NK-92 (cell line): ENCODE results near the gene AGBL4.

Experiments used
- DNase-seq: peaks from one replicate; lab custom pipeline; 2025; ENCODE audit not compliant: unreplicated experiment; lab: John Stamatoyannopoulos, UW

The AGBL4 gene

GRCh38 chr1:48740621-48741020, 1283.1 kb downstream of the AGBL4 start:
- DNase-seq = no peak

DNA sequence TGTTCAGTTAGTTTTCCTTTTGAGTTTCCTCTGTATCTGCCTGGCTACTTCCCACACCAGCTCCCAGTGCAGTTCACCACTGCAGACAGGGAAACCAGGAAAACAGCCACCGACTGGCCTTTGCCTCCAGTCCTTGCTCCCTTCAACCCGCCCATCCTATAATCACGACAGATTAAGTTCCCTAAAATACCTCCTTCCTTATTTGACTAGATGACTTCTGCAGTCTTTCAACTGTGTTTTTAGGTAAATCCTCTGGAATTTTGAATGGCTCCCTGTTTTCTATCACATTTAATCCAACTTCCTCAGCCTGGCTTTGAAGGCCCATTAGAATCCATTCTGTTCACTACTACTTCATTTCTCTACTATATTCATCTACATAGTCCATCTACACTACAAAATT, 1284.7 kb downstream of the AGBL4 start:
- DNase-seq = no peak

DNA sequence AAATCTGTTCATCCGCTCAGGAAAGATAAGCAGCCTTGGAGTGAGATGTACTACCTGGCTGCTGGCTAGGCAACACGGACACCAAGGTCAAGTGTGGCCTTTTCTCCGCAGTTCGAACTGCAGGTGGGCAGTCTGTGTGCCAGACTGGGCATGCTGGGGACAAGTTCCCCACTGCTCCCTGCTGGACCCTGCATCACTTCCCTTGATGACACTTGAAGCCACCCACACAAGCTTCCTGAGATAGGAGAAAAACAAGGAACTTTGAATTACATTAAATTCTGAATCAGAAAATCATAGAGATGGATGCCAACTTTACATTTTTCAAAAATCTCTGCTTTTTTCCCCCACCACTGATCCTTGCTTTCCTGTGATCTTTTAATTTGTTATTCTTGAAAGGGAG, 1285.4 kb downstream of the AGBL4 start:
- no peak for DNase-seq

DNA sequence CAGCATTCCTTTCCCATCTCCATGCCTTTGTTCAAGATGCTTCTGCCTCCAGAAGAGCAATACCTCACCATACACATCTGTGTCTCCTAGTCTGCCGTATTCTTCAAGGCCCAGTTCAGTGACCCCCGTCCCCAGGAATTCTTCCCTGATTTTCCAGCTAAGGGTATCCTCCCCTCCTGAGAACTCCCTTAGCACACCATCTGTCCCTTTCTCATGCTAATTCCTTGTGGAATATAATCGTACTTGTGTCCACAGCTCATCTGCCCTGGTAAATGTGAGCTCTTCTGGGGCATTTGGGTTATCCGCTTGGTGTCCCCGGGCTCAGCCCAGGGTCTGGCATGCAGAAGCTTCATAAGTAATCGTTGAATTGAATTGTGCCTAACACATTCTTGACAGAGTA, 1288.0 kb downstream of the AGBL4 start:
- no peak for DNase-seq

DNA sequence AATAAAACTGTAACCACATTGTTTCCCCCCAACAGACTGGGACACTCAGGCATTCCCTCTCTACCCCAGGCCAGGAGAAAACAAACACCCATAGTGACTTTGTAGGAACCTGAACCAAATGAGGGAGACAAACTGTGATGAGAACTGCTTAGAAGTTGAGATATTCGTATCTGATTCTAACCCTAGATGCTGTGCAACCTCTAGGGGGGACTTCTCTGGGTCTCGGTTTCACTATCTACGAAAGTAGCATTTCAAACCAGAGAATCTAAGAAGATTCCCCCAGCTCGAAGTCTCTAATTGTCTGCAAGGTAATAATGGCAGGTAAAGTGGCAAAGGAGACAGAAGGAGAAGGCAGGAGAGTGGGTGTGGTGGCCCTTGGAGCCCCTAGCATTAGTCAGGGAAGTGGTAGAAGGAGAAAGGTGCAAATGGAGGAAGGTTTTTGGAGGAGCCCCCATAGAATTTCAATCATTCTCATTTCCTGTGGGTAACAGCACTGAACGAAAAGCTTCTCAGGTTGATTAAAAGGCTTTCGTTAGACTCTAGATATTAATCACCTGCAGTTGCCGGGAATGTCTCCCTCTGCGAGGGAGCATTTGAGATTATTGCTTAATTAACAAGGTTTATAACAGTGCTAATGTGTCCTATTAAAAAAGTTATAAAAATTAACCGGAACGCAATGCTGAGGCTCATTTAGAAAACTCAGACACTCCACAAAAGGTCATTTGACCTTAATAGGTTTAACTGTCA, 1293.4 kb downstream of the AGBL4 start:
- no peak for DNase-seq

DNA sequence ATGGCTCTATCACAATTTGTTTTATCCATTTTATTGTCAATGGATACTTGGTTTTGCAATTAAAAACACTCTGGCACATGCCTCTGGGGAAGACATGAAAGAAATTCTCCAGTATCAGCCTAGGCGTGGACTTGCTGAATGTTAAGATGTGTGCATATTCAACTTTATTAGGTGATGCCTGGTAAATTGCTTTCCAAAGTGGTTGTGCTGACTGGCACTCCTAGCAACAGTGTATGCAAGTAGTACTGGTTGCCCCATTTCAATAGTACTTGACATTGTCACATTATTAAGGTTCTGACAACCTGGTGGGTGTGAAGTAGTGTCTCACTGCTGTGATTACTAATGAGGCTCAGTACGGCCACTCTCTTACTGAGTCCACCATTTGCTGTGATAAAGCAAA, 1295.2 kb downstream of the AGBL4 start:
- DNase-seq = no peak

DNA sequence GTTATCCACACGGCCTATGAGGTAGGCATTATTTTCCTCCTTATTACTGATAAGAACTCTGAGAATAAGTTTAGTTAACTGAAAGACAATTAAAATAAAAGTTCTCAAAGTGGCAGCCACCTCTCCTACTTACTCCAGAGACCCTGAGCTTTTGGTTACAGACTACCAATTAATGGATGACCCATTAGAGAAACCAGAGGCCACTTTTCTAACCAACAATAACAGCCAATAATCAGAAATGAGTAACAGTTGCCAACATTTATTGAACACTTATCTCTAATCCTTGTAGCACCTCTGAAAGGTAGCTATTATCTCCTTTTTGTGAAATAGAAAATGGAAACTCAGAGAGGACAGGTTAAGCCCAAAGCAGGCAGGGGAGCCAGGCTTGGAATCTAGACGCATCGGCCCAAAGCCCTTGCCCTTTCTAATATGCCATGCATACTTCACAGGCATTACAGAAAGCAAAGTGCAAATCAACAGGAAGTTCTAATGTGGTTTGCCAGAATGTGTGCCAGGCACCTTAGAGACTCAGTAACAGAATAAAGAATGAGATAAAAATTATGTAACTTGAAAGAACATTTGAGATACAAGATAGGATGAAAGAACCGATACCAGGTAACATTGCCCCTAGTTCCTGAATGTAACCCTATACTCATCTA, 1297.1 kb downstream of the AGBL4 start:
- DNase-seq = no peak

GRCh38 chr1:48726139-48726538, 1297.6 kb downstream of the AGBL4 start:
- DNase-seq = no peak

GRCh38 chr1:48725341-48726046, 1298.3 kb downstream of the AGBL4 start:
- no peak for DNase-seq

DNA sequence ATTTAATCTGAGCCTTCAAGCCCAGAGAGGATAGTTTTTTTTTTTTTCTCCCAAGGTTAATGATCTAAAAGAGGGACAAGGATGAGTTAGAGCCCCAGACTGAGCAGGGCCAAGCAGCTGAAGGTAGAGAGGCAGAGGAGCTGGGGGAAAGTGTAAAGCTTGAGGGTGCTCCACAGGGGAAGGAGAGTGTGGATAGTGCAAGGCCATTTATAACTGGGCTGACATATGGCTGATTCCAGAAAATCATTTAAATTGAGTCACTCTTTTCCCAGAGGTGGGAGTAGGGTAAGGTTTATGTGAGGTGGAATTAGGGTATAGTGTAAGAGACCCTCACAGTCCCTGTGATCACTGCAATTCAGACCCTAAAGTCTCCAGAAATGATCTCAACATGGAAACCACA, 1302.8 kb downstream of the AGBL4 start:
- no peak for DNase-seq

DNA sequence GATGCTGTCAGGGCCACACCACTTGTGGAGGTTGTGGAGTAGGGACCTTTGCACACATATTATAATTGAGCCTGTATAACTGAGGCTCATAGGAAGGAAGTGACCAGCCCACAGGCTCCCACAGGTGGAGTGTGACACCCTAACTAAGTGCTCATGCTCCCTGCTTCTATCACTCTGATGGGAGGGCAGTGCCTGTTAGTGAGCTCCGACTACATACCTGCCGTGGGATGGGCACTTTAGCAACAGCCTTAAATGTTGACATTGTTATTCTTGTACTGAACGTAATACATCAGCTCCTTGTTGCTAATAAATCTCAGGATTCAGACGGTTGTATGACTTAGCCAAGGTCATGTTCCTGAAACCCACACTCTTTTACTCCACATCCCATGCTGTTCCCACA, 1305.0 kb downstream of the AGBL4 start:
- DNase-seq = no peak

- no peak for DNase-seq
These were observed 1305.6 kb downstream of the AGBL4 start for GRCh38 chr1:48718116-48718630.

DNA sequence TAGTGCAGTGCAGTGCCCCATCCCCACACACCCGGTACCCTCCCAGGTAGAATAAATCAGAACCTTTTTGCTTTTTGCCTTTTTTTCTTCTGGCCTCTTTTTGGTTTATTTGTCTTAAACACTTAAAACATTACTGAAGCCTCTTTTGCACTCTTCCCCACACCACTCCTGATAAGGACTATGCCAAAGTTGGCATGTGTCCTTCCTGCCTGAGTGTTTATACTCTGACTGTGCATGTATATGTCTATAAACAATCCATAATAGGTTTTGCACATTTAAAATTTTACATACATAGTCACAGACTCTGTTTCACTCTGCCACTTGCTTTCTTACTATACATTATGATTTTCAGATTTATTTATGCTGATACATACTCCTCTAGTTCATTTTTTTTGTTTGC, 1306.7 kb downstream of the AGBL4 start:
- no peak for DNase-seq

- no peak for DNase-seq
These were observed 1307.8 kb downstream of the AGBL4 start for GRCh38 chr1:48715921-48716320.

DNA sequence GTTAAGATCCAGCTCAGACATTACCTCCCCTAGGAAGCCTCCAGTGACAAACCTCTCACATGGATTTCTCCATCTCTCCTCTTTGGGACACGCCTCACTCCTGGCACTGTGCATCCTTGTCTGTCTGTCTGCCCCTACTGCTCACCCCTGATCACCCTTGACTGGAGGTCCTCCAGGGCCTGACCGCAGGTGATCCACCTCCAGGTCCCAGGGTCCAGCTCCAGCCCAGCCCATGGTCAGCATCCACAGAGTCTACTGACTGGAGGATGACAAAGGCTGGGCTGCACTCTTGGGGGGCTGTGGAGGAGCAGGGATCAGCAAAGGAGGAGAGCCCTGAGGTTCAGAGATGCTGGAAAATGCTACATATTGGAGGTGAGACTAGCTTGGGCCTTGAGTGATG, 1312.8 kb downstream of the AGBL4 start:
- no peak for DNase-seq

DNA sequence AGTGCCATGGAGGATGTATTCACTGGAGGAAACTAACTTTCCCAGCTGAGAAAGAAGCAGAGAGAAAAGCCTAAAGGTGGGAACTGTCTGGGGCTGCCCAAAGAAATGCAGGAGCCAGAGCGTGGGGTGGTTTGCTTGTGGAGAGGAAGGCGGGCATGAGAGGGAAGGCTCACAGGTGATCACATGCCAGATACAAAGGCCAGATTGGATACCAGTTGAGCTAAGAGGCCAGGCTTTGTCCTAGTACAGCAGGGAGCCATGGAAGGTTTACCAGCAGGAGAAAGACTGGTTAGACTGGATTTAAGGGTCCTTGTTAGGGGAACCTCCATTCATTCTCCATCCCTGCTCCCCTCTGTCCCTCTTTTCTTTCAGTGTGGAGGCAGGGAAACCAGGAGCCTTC, 1313.4 kb downstream of the AGBL4 start:
- no peak for DNase-seq

DNA sequence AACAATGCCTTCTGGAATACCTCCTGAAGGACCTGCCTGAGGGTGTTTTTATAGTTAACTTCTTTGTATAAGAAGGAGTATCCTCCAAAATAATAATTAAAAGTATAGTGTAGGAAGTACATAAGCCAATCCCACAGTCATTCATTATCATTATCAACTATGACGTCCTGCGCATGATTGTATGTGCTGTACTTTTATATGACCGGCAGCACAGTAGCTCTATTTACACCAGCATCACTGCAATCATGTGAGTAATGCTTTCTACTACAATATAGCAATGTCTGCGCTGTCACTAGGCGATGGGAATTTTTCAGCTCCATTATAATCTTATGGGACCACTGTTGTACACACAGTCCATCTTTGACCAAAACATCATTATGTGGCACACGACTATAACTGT, 1319.0 kb downstream of the AGBL4 start:
- no peak for DNase-seq

GRCh38 chr1:48701445-48701844, 1322.3 kb downstream of the AGBL4 start:
- DNase-seq = no peak

- DNase-seq = no peak
These were observed 1326.6 kb downstream of the AGBL4 start for GRCh38 chr1:48697066-48697707.

GRCh38 chr1:48695161-48695560, 1328.6 kb downstream of the AGBL4 start:
- DNase-seq = no peak

DNA sequence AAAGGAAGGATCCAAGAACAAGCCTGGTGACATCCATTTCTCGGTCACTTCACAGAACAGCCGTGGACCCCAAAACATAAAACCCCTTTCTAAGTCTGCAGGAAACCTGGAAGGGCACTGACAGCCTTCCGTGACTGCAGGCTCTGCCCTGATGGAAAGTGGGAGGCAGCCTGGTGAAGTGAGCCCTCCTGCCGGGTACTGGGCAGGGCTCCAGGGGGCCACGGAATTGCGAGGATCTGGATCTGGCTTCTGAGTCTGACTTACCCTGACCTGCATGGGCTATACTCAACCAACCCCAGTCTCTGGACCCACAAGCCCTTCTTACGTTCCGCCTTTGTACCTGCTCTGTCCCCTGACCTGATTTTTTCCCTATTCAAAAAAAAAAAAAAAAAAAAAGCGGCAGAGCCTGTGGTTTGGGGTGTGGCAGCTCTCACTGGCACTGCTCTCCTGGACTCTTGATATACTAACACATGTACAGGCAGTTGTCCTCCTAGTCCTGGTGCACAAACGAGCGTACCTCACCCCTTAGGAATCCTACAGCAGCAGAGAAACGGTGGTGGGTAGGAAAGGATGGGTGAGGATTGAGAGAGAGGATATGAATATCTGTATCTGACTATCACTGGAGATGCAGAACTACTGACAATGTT, 1330.0 kb downstream of the AGBL4 start:
- DNase-seq = no peak
